Endothelial cell of umbilical vein (primary cell): Measurements from ENCODE around the gene OR10Z1. TPM values are rescaled to one million over a fixed set of nuclear protein-coding genes. Genes with fewer than 3 reads are reported as not detected.

Source experiments
- BruUV-seq: library from RNA; stranded (reverse); fragments of 400-500 nt; replicated peaks from 2 replicates; lab custom pipeline; 2021; lab: Mats Ljungman, UMichigan
- CTCF ChIA-PET: fragments of 300-600, 350-600 bp; sonication (Branson Sonifier 250); formaldehyde crosslinking; loops from one replicate; lab custom pipeline; 2021; ENCODE audit warnings: antibody characterized with exemption, inconsistent platforms; lab: Charles Lee
- POLR2A ChIA-PET: fragments of 300-600, 350-600 bp; sonication (Branson Sonifier 250); formaldehyde crosslinking; loops from one replicate; lab custom pipeline; 2021; ENCODE audit warnings: antibody characterized with exemption, inconsistent platforms; lab: Charles Lee
- DNase-seq: peaks from one replicate; pipeline ENCODE4 v3.0.0-alpha.2; 2011; ENCODE audit warnings: low read depth, low spot score
- FAIRE-seq: peaks from 2 replicates; lab custom pipeline; 2011; peaks lifted over from hg19 to GRCh38; lab: Jason Lieb, UNC
- H2AFZ ChIP-seq: 2 replicates; pipeline ENCODE4 v1.6.0; 2012; ENCODE audit warnings: low read depth, low read length, control low read depth, inconsistent platforms
- H3K27ac ChIP-seq: 2 replicates; pipeline ENCODE4 v1.5.1; 2011; ENCODE audit warnings: low read depth, mild to moderate bottlenecking, control low read depth, low read length, moderate library complexity; ENCODE audit not compliant: insufficient read depth
- H3K27me3 ChIP-seq, 2 experiments: 2 replicates each; pipeline versions ENCODE4 v1.6.0 to v1.6.1; 2011; ENCODE audit warnings: low read length in 2 of 2, mixed read lengths in 1 of 2; ENCODE audit not compliant: control insufficient read depth in 2 of 2, insufficient read depth in 2 of 2
- H3K36me3 ChIP-seq, 2 experiments: 2 replicates in 1 of 2; 3 replicates in 1 of 2; pipeline ENCODE4 v1.5.1; 2011; ENCODE audit warnings: low read length in 2 of 2, mild to moderate bottlenecking in 1 of 2, moderate library complexity in 1 of 2; ENCODE audit not compliant: control insufficient read depth in 2 of 2, insufficient read depth in 2 of 2; ENCODE audit errors: extremely low read depth in 1 of 2
- H3K4me1 ChIP-seq: 3 replicates; pipeline ENCODE4 v1.5.1; 2011; ENCODE audit warnings: mild to moderate bottlenecking, low read length; ENCODE audit not compliant: control insufficient read depth, insufficient read depth; ENCODE audit errors: extremely low read depth
- H3K4me2 ChIP-seq: 2 replicates; pipeline ENCODE4 v1.6.1; 2011; ENCODE audit warnings: low read length, control low read depth, mixed read lengths; ENCODE audit not compliant: insufficient read depth
- H3K4me3 ChIP-seq, 3 experiments: fragments of 200-600 bp in 1 of 3; sonication (generic), shearing (Covaris generic) in 1 of 3; replicated peaks in 1 of 3; 2 replicates each; pipeline ENCODE4 v1.5.1; 2011 to 2016; ENCODE audit warnings: control low read depth in 3 of 3, low read length in 3 of 3, mild to moderate bottlenecking in 2 of 3, inconsistent platforms in 1 of 3, low read depth in 1 of 3, moderate library complexity in 1 of 3; ENCODE audit not compliant: insufficient read depth in 1 of 3
- H3K79me2 ChIP-seq: 2 replicates; pipeline ENCODE4 v1.6.0; 2012; ENCODE audit warnings: low read length, inconsistent platforms; ENCODE audit not compliant: control insufficient read depth, insufficient read depth
- H3K9ac ChIP-seq: replicated peaks from 2 replicates; pipeline ENCODE3; 2011; ENCODE audit warnings: low read length, control low read depth; ENCODE audit not compliant: insufficient read depth; ENCODE audit errors: extremely low read depth
- H3K9me1 ChIP-seq: replicated peaks from 3 replicates; pipeline ENCODE4 v1.6.0; 2011; ENCODE audit warnings: mild to moderate bottlenecking, low read length; ENCODE audit not compliant: control insufficient read depth, insufficient read depth; ENCODE audit errors: extremely low read depth
- H3K9me3 ChIP-seq: replicated peaks from 2 replicates; pipeline ENCODE4 v1.5.1; 2012; ENCODE audit warnings: low read length, inconsistent platforms; ENCODE audit not compliant: control insufficient read depth, insufficient read depth
- H4K20me1 ChIP-seq: replicated peaks from 2 replicates; pipeline ENCODE3; 2011; ENCODE audit warnings: mild to moderate bottlenecking, low read length; ENCODE audit not compliant: control insufficient read depth, insufficient read depth; ENCODE audit errors: extremely low read depth
- EZH2 ChIP-seq: IDR thresholded peaks from 2 replicates; pipeline ENCODE4 v1.6.1; 2012; ENCODE audit warnings: borderline replicate concordance, low read depth, mild to moderate bottlenecking, moderate library complexity, low read length, inconsistent platforms; ENCODE audit not compliant: severe bottlenecking
- FOS ChIP-seq: IDR thresholded peaks from 2 replicates; pipeline ENCODE4 v1.6.1; 2011; ENCODE audit warnings: mild to moderate bottlenecking, low read length, moderate library complexity, borderline replicate concordance; ENCODE audit not compliant: insufficient read depth
- GATA2 ChIP-seq: IDR thresholded peaks from 2 replicates; pipeline ENCODE4 v1.7.0; 2011; ENCODE audit warnings: low read depth, mild to moderate bottlenecking, moderate library complexity, mixed read lengths, low read length; ENCODE audit not compliant: insufficient read length, insufficient read depth
- JUN ChIP-seq: IDR thresholded peaks from 2 replicates; pipeline ENCODE4 v1.6.1; 2011; ENCODE audit warnings: borderline replicate concordance, low read depth; ENCODE audit not compliant: insufficient read length, insufficient read depth
- MAX ChIP-seq: IDR thresholded peaks from 2 replicates; pipeline ENCODE4 v1.6.1; 2011; ENCODE audit not compliant: insufficient read depth, insufficient read length
- MYC ChIP-seq: IDR thresholded peaks from one replicate; pipeline ENCODE4 v1.6.1; 2011; ENCODE audit warnings: mild to moderate bottlenecking, low read depth, low read length
- POLR2A ChIP-seq: IDR thresholded peaks from 2 replicates; pipeline ENCODE4 v1.6.1; 2012; ENCODE audit warnings: low read depth, mild to moderate bottlenecking, control low read depth, low read length
- POLR2AphosphoS5 ChIP-seq: IDR thresholded peaks from 2 replicates; pipeline ENCODE4 v1.6.1; 2012; ENCODE audit warnings: low read depth, mild to moderate bottlenecking, control low read depth, low read length, moderate library complexity; ENCODE audit not compliant: insufficient read depth
- dilution Hi-C: fragments of 300-500 bp; cut with MboI; formaldehyde crosslinking; loops from one replicate; pipeline ENCODE4 v1.15.0; 2019; ENCODE audit warnings: low sequenced_read_pairs; ENCODE audit not compliant: extremely low pct_ligation_motif_present
- intact Hi-C: fragments of 100-400 bp; cut with micrococcal nuclease; formaldehyde crosslinking; loops from one replicate; pipeline ENCODE4 v1.10.0; 2022
- polyA plus RNA-seq, 4 experiments: library from polyadenylated mRNA; depleted of rRNA in 3 of 4; stranded (reverse) in 3 of 4; unstranded in 1 of 4; fragments of >200 nt; gene quantifications; 2 replicates each; pipeline versions ENCODE4 v1.2.1 to v1.2.3, GENCODE V29; 2011 to 2012; ENCODE audit warnings: missing spikeins in 1 of 4
- total RNA-seq: library from RNA; stranded (reverse); gene quantifications from 2 replicates; pipeline ENCODE4 v1.2.3, GENCODE V29; 2021
- TF ChIP-seq, protein P1 (sequence below), 2 donors: IDR thresholded peaks; 1 replicate in 1 of 2; 2 replicates in 1 of 2; pipeline ENCODE4 v1.5.1; 2011; ENCODE audit warnings: low read length in 2 of 2, mild to moderate bottlenecking in 2 of 2, moderate library complexity in 2 of 2, control low read depth in 1 of 2, inconsistent platforms in 1 of 2, low read depth in 1 of 2; ENCODE audit not compliant: insufficient read depth in 1 of 2; ENCODE audit errors: extremely low read depth in 1 of 2

OR10Z1 gene
- total and polyA plus RNA-seq, 2 donors (not counting 3 experiments of a cell fraction or from before 2014, with no cell fraction given): not detected

DNA sequence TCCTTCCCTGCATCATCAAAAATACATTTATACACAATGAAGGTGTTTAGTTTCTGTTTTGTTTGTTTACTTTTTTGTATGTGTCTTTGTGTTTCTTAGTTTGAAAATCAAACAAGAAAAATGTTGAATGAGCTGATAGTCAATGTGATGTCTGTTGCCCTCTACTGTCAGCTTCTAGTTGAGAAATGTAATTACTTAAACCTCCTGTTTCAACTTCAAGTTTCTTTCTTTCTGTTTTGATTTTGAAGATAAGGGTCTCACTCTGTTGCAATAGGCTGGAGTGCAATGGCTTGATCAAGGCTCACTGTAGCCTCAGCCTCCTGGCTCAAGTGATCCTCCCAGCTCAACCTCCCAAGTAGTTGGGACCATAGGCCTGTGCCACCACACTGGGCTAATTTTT, 44.0 kb downstream of the OR10Z1 start:
- FAIRE-seq (no peak), DNase-seq (no peak)
- H3K79me2 ChIP-seq: no peaks in the 10 kb centered on the region
- H3K4me3 ChIP-seq: no peak overlapping the region
- H3K27me3 ChIP-seq: no peaks in the 10 kb centered on the region
- no peak overlapping the region for H3K4me2 ChIP-seq
- no peak overlapping the region for H3K9ac ChIP-seq
- dilution Hi-C loops: no loop called here
- H4K20me1 ChIP-seq: no peaks in the 10 kb centered on the region
- no peaks in the 10 kb centered on the region for H3K9me3 ChIP-seq
- no peak for TF ChIP-seq GATA2
- no peak for TF ChIP-seq MAX
- no peak for TF ChIP-seq JUN
- TF ChIP-seq, protein P1, sequence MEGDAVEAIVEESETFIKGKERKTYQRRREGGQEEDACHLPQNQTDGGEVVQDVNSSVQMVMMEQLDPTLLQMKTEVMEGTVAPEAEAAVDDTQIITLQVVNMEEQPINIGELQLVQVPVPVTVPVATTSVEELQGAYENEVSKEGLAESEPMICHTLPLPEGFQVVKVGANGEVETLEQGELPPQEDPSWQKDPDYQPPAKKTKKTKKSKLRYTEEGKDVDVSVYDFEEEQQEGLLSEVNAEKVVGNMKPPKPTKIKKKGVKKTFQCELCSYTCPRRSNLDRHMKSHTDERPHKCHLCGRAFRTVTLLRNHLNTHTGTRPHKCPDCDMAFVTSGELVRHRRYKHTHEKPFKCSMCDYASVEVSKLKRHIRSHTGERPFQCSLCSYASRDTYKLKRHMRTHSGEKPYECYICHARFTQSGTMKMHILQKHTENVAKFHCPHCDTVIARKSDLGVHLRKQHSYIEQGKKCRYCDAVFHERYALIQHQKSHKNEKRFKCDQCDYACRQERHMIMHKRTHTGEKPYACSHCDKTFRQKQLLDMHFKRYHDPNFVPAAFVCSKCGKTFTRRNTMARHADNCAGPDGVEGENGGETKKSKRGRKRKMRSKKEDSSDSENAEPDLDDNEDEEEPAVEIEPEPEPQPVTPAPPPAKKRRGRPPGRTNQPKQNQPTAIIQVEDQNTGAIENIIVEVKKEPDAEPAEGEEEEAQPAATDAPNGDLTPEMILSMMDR (IDR thresholded peaks at IDR 0.05; ENCODE audit: extremely low read depth in 1 of 2, insufficient read depth in 1 of 2, low read depth in 1 of 2, low read length in 2 of 2): no peak
- no peak for TF ChIP-seq POLR2AphosphoS5
- TF ChIP-seq FOS: no peak
- TF ChIP-seq MYC: no peak
- no peak for TF ChIP-seq POLR2A
- no peak for TF ChIP-seq EZH2
- intact Hi-C loops: no loop called here
- no peaks in the 10 kb centered on the region for H3K36me3 ChIP-seq
- POLR2A ChIA-PET: no interaction called here
- H3K9me1 ChIP-seq: no peaks in the 10 kb centered on the region
- no peak overlapping the region for H3K27ac ChIP-seq
- CTCF ChIA-PET: no interaction called here
- BruUV-seq: no TSS peak
- H2AFZ ChIP-seq: no peak overlapping the region
- no peaks in the 10 kb centered on the region for H3K4me1 ChIP-seq
